Central memory CD4-positive, alpha-beta T cell (primary cell): ENCODE measurements around the gene SRSF12.
A peak's percentile ranks its signal among the peaks of the same experiment; 100 is the strongest.
"Not testable (repeated sequence)": the region's sequence is repeated elsewhere in the genome, so short reads cannot be mapped to it uniquely, and the experiment has no call there.

Source experiments
- DNase-seq: peaks from one replicate; pipeline ENCODE4 v3.0.0; 2022

Gene SRSF12

DNA sequence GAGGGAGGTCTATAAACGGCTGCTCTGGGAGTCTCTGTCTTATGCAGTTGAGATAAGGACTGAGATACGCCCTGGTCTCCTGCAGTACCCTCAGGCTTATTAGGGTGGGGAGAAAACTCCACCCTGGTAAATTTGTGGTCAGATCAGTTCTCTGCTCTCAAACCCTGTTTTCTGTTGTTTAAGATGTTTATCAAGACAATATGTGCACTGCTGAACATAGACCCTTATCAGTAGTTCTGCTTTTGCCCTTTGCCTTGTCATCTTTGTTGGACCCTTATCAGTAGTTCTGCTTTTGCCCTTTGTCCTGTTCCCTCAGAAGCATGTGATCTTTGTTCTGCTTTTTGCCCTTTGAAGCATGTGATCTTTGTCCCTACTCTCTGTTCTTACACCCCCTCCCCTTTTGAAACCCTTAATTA, 10.4 kb upstream of the SRSF12 start:
- DNase-seq: not testable (repeated sequence)

DNA sequence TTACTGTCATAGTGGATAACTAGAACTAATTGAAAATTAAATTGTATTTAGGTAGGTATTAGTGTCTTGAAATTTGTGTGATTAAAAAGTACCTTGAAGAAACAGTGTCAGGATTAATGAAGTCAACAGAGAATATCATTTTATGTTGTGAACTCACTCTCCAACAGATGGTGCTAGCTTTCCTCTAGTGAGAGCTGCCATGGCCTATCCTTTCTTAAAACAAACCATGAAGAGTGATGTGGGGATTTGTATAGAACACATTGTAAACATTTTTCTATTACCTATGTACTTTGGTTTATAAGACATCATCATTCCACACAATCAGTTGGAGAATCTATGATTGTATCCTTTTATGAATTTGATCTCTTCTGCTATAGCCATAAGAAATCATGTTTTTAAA, 4.8 kb upstream of the SRSF12 start:
- DNase-seq: no peak

DNA sequence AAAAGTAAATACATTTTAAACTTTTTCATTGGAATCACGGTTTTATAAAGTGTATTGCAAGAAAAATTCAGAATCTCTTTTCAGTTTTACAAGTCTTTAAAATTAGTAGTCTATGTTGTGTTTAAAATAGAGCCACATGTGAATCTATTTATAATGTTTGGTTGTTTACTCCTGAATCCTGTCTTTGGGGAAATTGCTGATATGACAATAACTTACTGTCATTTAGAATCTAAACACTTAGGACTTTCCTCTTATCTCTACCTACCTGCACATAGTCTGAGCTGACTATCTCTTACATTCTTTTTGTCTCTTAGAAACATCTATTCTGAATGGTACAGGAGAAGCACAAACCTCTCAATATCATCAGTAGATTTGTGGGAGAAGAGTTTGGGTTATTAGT, 4.1 kb upstream of the SRSF12 start:
- DNase-seq: no peak

DNA sequence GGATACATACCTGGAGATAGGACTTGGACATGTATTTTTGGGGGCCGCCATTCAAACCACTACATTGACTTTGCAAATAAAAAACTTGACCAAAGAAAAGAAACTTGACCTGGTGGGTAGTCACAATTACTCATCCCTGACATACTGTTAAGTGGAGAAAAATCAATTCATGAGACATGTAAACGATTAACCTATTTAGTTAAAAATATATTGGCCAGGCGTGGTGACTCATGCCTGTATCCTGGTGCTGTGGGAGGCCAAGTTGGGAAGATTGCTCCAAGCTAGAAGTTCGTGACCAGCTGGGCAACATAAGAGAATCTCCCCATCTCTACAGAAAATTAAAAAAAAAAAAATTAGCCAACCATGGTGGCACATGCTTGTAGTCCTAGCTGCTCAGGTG, 2.5 kb upstream of the SRSF12 start:
- DNase-seq: no peak

GRCh38 chr6:89118931-89119330, 1.1 kb upstream of the SRSF12 start:
- DNase-seq: no peak

DNA sequence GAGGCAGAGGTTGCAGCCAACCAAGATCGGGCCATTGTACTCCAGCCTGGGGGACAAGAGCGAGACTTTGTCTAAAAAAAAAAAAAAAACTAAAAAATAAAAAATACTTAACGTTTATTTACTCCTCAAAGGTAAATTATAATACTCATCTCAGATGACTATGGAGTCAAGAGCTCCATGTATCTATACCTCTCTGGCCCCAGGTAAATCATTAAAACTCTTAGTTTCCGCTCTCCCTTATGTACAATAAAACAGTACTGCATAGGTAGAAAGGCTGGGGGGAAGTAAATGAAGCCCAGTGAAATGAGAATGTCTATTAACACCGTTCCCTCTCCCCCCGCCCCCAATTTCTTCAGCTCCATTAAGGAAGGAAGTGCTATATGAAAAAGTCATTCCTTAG, 1.2 kb downstream of the SRSF12 start:
- DNase-seq: no peak

GRCh38 chr6:89111933-89112332, 5.9 kb downstream of the SRSF12 start:
- DNase-seq: no peak

GRCh38 chr6:89110284-89110683, 7.6 kb downstream of the SRSF12 start:
- DNase-seq: no peak

DNA sequence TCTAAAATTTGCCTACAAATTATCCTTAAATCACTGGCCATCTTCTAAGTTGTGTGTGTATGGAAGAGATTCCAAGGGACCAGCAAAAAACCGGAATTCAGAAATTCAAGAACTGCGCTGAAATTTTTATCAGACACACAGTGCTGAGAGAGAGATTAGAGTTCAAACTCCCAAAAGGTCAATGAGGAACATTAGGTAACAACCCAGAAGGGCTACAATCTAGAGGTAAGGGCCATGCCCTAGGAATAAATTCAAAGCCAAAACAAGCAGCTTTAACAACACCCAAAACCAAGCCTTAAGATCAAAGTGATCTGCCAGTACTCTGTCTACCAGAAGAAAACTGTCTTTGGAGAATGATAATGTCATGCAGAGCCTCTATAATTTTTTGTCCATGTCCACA, 17.8 kb downstream of the SRSF12 start:
- DNase-seq: no peak

GRCh38 chr6:89098461-89098860, 19.4 kb downstream of the SRSF12 start:
- DNase-seq: no peak

- no peak for DNase-seq
Observed at GRCh38 chr6:89087881-89088280, 30.0 kb downstream of the SRSF12 start.

GRCh38 chr6:89085409-89086205, 32.3 kb downstream of the SRSF12 start:
- DNase-seq: no peak

- DNase-seq: peak; percentile 3
Observed at GRCh38 chr6:89084954-89085353, 32.9 kb downstream of the SRSF12 start.

DNA sequence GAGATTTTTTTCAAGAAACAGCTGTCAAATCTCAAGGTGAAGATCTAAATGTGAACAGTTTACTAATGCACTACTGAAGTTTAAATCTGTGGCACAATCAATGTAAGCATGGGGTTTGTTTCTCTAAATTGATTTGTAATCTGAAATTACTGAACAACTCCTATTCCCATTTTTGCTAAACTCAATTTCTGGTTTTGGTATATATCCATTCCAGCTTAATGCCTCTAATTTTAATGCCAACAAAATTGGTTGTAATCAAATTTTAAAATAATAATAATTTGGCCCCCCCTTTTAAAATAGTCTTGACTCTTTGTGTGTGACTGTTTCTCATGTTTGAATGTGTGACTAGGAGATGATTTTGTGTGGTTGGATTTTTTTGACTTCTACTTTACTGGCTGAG, 33.3 kb downstream of the SRSF12 start:
- DNase-seq: no peak

DNA sequence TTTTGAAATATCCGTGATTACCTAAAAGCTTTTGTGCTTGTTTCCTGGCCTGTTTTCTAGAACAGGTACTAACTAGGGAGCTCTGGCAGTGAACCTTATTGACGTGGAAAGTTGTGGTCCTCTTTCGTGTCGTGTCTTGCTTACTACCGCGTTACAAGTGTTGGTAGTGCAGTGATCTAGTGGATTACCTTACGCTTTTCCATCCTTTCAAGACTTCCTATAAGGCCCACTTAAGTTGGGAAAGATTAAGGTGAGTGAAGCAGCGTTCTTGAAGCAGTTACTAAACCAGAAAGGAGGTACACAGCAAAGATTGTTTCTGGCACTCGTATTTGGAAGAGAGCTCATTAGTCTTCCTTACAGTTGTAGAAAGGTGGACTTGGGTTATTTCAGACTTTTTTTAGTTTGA, 35.4 kb downstream of the SRSF12 start:
- peak; percentile 15 for DNase-seq

DNA sequence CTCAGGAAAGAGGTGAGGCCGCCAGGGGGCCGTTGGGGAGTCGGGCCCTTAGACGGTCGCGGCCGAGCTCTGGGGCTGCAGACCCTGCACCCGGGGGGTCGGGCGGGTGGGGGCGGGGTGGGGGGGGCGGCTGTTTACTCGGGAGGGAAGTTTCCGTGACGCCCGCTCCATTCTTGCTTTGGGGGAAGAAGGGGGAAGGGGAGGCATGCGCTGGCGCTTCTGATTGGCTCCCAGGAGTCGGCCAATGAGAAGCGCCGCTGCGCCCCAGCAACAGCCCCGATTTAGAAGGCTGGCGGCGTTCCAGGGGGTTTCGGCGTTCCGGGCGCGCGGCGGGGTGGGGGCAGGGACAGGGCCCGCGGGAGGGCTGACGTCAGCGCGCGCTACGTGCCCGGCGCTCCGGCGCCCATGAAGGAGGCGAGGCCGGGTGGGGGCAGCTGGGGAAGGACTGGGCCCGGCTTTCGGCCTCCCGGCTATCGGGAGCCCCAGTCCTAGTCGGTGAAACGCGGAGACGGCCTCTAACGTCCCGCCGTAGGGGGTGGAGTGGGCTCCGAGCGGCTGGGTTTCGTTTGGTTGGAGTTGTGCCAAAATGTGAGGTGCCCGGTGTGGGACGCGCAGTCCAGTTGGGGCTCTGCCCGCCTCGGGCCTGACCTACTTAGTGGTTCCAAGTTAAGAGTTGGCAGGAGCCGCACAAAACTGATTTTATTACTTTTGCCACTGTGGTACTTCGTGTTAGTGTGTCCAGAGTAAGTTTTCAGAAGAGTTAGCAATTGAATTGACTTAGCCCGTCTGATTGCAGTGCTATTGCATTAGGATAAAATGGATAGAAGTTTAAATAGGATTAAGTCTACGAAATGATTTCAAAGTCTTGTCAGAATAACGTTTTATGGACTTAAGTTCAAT, 36.2 kb downstream of the SRSF12 start:
- peak; percentile 97 for DNase-seq

DNA sequence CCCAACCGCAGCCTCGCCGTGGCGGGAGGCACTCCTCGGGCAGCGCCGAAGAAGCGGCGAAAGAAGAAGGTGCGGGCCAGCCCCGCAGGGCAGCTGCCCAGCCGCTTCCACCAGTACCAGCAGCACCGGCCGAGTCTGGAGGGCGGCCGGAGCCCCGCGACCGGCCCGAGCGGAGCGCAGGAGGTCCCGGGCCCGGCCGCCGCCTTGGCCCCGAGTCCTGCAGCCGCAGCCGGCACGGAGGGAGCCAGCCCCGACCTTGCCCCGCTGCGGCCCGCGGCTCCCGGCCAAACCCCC, 36.8 kb downstream of the SRSF12 start:
- no peak for DNase-seq

- peak; percentile 100 for DNase-seq
Observed at GRCh38 chr6:89080281-89081128, 37.4 kb downstream of the SRSF12 start, which contains the start of gene PNRC1. PNRC1 (plus strand) TSS chr6:89080751; CDS start chr6:89080895, 144 bp downstream.

- peak; percentile 79 for DNase-seq
Observed at GRCh38 chr6:89079511-89080234, 38.2 kb downstream of the SRSF12 start.

GRCh38 chr6:89073840-89074239, 44.0 kb downstream of the SRSF12 start:
- DNase-seq: no peak

GRCh38 chr6:89073014-89073620, 44.8 kb downstream of the SRSF12 start:
- DNase-seq: no peak

DNA sequence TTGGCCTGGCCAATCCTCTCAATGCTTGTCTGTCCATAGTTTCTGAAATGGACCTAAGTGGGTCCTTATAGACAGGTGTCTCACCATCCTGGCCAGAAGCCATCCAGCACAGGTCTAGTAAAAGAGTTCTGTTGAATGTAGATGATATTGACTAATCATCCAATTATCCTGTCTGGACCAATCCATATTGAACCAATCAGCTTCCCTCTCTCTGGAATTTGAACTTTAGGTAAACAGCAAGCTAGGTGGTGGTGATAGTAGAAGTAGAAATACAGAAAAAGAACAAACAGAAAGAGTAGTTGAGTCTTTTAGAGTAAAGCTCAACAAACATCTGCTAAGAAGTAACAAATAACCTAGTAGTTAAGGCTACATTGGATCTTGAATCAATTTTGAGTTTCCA, 46.8 kb downstream of the SRSF12 start:
- DNase-seq: no peak
